Memory B cell (primary cell): ENCODE measurements around the gene RPS6KA2.

Source experiments
- ATAC-seq: fragments of 150-1000 bp; cut with Tn5 transposase; 2 replicates; pipeline ENCODE4 v1.10.0; 2021; ENCODE audit warnings: low read depth, mild to moderate bottlenecking, moderate library complexity
- DNase-seq, 2 donors: peaks; one replicate each; pipeline ENCODE4 v3.0.0; 2022; ENCODE audit warnings: low spot score in 2 of 2
- H3K27ac Mint-ChIP-seq: one replicate; pipeline ENCODE4 v1.8.0; 2022; ENCODE audit warnings: mild to moderate bottlenecking, moderate library complexity, mixed read lengths
- H3K27me3 Mint-ChIP-seq: one replicate; pipeline ENCODE4 v1.8.0; 2022; ENCODE audit warnings: mixed read lengths
- H3K36me3 Mint-ChIP-seq: one replicate; pipeline ENCODE4 v1.8.0; 2022; ENCODE audit warnings: mild to moderate bottlenecking, mixed read lengths
- H3K4me1 Mint-ChIP-seq: one replicate; pipeline ENCODE4 v1.8.0; 2022; ENCODE audit warnings: mixed read lengths
- H3K4me3 Mint-ChIP-seq: one replicate; pipeline ENCODE4 v1.8.0; 2022; ENCODE audit warnings: mild to moderate bottlenecking, moderate library complexity, mixed read lengths
- H3K9me3 Mint-ChIP-seq: one replicate; pipeline ENCODE4 v1.8.0; 2022; ENCODE audit warnings: mixed read lengths

Gene RPS6KA2

GRCh38 chr6:166554316-166554715, 72.7 kb downstream of the RPS6KA2 start:
- peaks cover 9% of the 10 kb centered on the region for H3K36me3 Mint-ChIP-seq
- peaks cover 11% of the 10 kb centered on the region for H3K4me1 Mint-ChIP-seq
- no peak overlapping the region for H3K27ac Mint-ChIP-seq
- DNase-seq (no peak), ATAC-seq (no peak)
- no peaks in the 10 kb centered on the region for H3K9me3 Mint-ChIP-seq
- no peak overlapping the region for H3K4me3 Mint-ChIP-seq
- peaks cover 6% of the 10 kb centered on the region for H3K27me3 Mint-ChIP-seq

GRCh38 chr6:166553563-166554271, 73.3 kb downstream of the RPS6KA2 start:
- Mint-ChIP-seq H3K9me3 (no peaks in the 10 kb centered on the region), H3K4me1 (peaks cover 11% of the 10 kb centered on the region), H3K27ac (no peak overlapping the region), H3K4me3 (no peak overlapping the region), H3K36me3 (peaks cover 3% of the 10 kb centered on the region), H3K27me3 (peaks cover 6% of the 10 kb centered on the region)
- DNase-seq, result no peak
- no peak for ATAC-seq

- peaks cover 2% of the 10 kb centered on the region for H3K36me3 Mint-ChIP-seq
- ATAC-seq, result no peak
- peaks cover 6% of the 10 kb centered on the region for H3K27me3 Mint-ChIP-seq
- no peak overlapping the region for H3K27ac Mint-ChIP-seq
- no peaks in the 10 kb centered on the region for H3K9me3 Mint-ChIP-seq
- peaks cover 9% of the 10 kb centered on the region for H3K4me1 Mint-ChIP-seq
- no peak overlapping the region for H3K4me3 Mint-ChIP-seq
- no peak for DNase-seq
These were observed 74.5 kb downstream of the RPS6KA2 start for GRCh38 chr6:166552600-166552999.

GRCh38 chr6:166551754-166552495, 75.1 kb downstream of the RPS6KA2 start:
- no peak overlapping the region for H3K27ac Mint-ChIP-seq
- H3K27me3 Mint-ChIP-seq, result peaks cover 3% of the 10 kb centered on the region
- ATAC-seq (no peak), DNase-seq (no peak)
- no peaks in the 10 kb centered on the region for H3K9me3 Mint-ChIP-seq
- peaks cover 2% of the 10 kb centered on the region for H3K36me3 Mint-ChIP-seq
- H3K4me1 Mint-ChIP-seq, result peaks cover 5% of the 10 kb centered on the region
- H3K4me3 Mint-ChIP-seq, result no peak overlapping the region

GRCh38 chr6:166546653-166547052, 80.4 kb downstream of the RPS6KA2 start:
- no peaks in the 10 kb centered on the region for H3K27me3 Mint-ChIP-seq
- peaks cover 2% of the 10 kb centered on the region for H3K36me3 Mint-ChIP-seq
- no peak overlapping the region for H3K27ac Mint-ChIP-seq
- no peak overlapping the region for H3K4me3 Mint-ChIP-seq
- DNase-seq (no peak), ATAC-seq (no peak)
- no peaks in the 10 kb centered on the region for H3K9me3 Mint-ChIP-seq
- peaks cover 2% of the 10 kb centered on the region for H3K4me1 Mint-ChIP-seq

GRCh38 chr6:166545156-166546034, 81.7 kb downstream of the RPS6KA2 start:
- no peak overlapping the region for H3K27ac Mint-ChIP-seq
- ATAC-seq (no peak), DNase-seq (no peak)
- H3K4me1 Mint-ChIP-seq, result peaks cover 13% of the 10 kb centered on the region
- H3K9me3 Mint-ChIP-seq, result no peaks in the 10 kb centered on the region
- H3K27me3 Mint-ChIP-seq, result no peaks in the 10 kb centered on the region
- peaks cover 2% of the 10 kb centered on the region for H3K36me3 Mint-ChIP-seq
- H3K4me3 Mint-ChIP-seq, result no peak overlapping the region

GRCh38 chr6:166544296-166544605, 82.8 kb downstream of the RPS6KA2 start:
- no peaks in the 10 kb centered on the region for H3K36me3 Mint-ChIP-seq
- H3K4me1 Mint-ChIP-seq, result peaks cover 13% of the 10 kb centered on the region
- H3K4me3 Mint-ChIP-seq, result no peak overlapping the region
- H3K27me3 Mint-ChIP-seq, result no peaks in the 10 kb centered on the region
- ATAC-seq (no peak), DNase-seq (no peak)
- H3K9me3 Mint-ChIP-seq, result no peaks in the 10 kb centered on the region
- H3K27ac Mint-ChIP-seq, result no peak overlapping the region

GRCh38 chr6:166543603-166544295, 83.3 kb downstream of the RPS6KA2 start:
- no peaks in the 10 kb centered on the region for H3K36me3 Mint-ChIP-seq
- H3K27ac Mint-ChIP-seq, result peak overlapping the region; percentile 28
- H3K4me3 Mint-ChIP-seq, result no peak overlapping the region
- DNase-seq (no peak), ATAC-seq (no peak)
- H3K4me1 Mint-ChIP-seq, result peaks cover 13% of the 10 kb centered on the region
- no peaks in the 10 kb centered on the region for H3K27me3 Mint-ChIP-seq
- H3K9me3 Mint-ChIP-seq, result no peaks in the 10 kb centered on the region

GRCh38 chr6:166542580-166542912, 84.5 kb downstream of the RPS6KA2 start:
- Mint-ChIP-seq H3K36me3 (no peaks in the 10 kb centered on the region), H3K9me3 (no peaks in the 10 kb centered on the region), H3K27me3 (no peaks in the 10 kb centered on the region), H3K27ac (peak overlapping the region; percentile 95), H3K4me1 (peaks cover 13% of the 10 kb centered on the region), H3K4me3 (no peak overlapping the region)
- ATAC-seq (no peak), DNase-seq (no peak)

- Mint-ChIP-seq H3K4me3 (peak overlapping the region; percentile 84), H3K9me3 (no peaks in the 10 kb centered on the region), H3K36me3 (peaks cover 3% of the 10 kb centered on the region), H3K27me3 (no peaks in the 10 kb centered on the region), H3K4me1 (peaks cover 13% of the 10 kb centered on the region), H3K27ac (peak overlapping the region; percentile 95)
- ATAC-seq (peak; percentile 50), DNase-seq (peak in 1 of 2 donors; percentile 11)
These were observed 85.0 kb downstream of the RPS6KA2 start for GRCh38 chr6:166541876-166542579.

GRCh38 chr6:166541366-166541765, 85.7 kb downstream of the RPS6KA2 start:
- Mint-ChIP-seq H3K36me3 (peaks cover 3% of the 10 kb centered on the region), H3K27ac (peak overlapping the region; percentile 95), H3K9me3 (no peaks in the 10 kb centered on the region), H3K4me3 (peak overlapping the region; percentile 84), H3K4me1 (peaks cover 13% of the 10 kb centered on the region), H3K27me3 (no peaks in the 10 kb centered on the region)
- DNase-seq (peak; percentile 4 to 13), ATAC-seq (peak; percentile 31)

- DNase-seq (peak in 1 of 2 donors; percentile 41), ATAC-seq (peak; percentile 90)
- H3K27me3 Mint-ChIP-seq, result no peaks in the 10 kb centered on the region
- H3K4me1 Mint-ChIP-seq, result peaks cover 13% of the 10 kb centered on the region
- H3K36me3 Mint-ChIP-seq, result peaks cover 3% of the 10 kb centered on the region
- H3K9me3 Mint-ChIP-seq, result no peaks in the 10 kb centered on the region
- peak overlapping the region; percentile 84 for H3K4me3 Mint-ChIP-seq
- peak overlapping the region; percentile 95 for H3K27ac Mint-ChIP-seq
These were observed 86.3 kb downstream of the RPS6KA2 start for GRCh38 chr6:166540631-166541331.

GRCh38 chr6:166539543-166539942, 87.5 kb downstream of the RPS6KA2 start:
- DNase-seq (no peak), ATAC-seq (no peak)
- Mint-ChIP-seq H3K4me3 (no peak overlapping the region), H3K4me1 (peaks cover 13% of the 10 kb centered on the region), H3K9me3 (no peaks in the 10 kb centered on the region), H3K27me3 (no peaks in the 10 kb centered on the region), H3K27ac (no peak overlapping the region), H3K36me3 (peaks cover 3% of the 10 kb centered on the region)
